Measurements from ENCODE around the gene CRIP1. TPM values are rescaled to one million over a fixed set of nuclear protein-coding genes. Genes with fewer than 3 reads are reported as not detected.

CRIP1 gene
- total RNA-seq, 1 donor from 2014 or later: 106 TPM

DNA sequence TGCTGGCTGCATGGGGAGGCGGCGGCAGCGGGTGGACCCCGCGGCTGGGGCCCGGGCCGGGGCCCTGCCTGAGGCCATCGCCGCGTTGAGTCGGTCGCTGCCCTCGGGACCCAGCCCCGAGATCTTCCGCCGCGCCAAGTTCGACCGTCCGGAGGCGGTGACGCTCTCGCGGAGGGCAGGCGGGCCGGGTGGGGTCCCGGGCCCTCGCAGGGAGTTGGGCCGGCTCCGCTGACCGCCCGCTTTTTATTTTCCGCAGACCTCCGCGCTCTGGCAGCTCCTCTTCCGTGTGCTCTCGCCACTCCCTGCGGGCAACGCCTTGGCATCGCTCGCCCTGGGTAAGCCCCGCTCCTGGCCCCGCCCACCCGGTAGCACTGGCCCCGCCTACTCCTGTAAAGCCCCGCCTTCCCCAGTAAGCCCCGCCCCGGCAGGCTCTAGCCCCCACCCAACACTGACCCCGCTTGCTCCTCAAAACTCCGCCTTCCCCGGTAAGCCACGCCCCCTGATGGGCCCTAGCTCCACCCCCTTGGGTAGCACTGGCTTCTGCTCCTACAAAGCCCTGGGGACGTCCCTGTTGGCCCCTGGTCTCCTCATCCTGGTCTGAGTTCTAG lies 4.8 kb downstream of the CRIP1 start:
- Histone ChIP-seq H3K4me3 (peak overlapping the region; percentile 77 to 90), H3K27me3 (no peaks in the 10 kb centered on the region), H3K4me1 (peaks cover 13 to 30% of the 10 kb centered on the region in 2 donors), H3K27ac (peak overlapping the region; percentile 75), H3K36me3 (no peaks in the 10 kb centered on the region), H3K9me3 (no peaks in the 10 kb centered on the region)
- intact Hi-C loops (cut with DNase I): loop anchor here (1.0 to 5.0 kb wide), 6 partner anchors 17 to 399 kb away; partner anchors contain the start of genes BRF1, CRIP2, MTA1 and TEX22
- TF ChIP-seq, protein P1, sequence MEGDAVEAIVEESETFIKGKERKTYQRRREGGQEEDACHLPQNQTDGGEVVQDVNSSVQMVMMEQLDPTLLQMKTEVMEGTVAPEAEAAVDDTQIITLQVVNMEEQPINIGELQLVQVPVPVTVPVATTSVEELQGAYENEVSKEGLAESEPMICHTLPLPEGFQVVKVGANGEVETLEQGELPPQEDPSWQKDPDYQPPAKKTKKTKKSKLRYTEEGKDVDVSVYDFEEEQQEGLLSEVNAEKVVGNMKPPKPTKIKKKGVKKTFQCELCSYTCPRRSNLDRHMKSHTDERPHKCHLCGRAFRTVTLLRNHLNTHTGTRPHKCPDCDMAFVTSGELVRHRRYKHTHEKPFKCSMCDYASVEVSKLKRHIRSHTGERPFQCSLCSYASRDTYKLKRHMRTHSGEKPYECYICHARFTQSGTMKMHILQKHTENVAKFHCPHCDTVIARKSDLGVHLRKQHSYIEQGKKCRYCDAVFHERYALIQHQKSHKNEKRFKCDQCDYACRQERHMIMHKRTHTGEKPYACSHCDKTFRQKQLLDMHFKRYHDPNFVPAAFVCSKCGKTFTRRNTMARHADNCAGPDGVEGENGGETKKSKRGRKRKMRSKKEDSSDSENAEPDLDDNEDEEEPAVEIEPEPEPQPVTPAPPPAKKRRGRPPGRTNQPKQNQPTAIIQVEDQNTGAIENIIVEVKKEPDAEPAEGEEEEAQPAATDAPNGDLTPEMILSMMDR (IDR thresholded peaks at IDR 0.05): no peak
- DNase-seq (ENCODE audit: low spot score in 2 of 2): peak in 1 of 2 donors; percentile 22

DNA sequence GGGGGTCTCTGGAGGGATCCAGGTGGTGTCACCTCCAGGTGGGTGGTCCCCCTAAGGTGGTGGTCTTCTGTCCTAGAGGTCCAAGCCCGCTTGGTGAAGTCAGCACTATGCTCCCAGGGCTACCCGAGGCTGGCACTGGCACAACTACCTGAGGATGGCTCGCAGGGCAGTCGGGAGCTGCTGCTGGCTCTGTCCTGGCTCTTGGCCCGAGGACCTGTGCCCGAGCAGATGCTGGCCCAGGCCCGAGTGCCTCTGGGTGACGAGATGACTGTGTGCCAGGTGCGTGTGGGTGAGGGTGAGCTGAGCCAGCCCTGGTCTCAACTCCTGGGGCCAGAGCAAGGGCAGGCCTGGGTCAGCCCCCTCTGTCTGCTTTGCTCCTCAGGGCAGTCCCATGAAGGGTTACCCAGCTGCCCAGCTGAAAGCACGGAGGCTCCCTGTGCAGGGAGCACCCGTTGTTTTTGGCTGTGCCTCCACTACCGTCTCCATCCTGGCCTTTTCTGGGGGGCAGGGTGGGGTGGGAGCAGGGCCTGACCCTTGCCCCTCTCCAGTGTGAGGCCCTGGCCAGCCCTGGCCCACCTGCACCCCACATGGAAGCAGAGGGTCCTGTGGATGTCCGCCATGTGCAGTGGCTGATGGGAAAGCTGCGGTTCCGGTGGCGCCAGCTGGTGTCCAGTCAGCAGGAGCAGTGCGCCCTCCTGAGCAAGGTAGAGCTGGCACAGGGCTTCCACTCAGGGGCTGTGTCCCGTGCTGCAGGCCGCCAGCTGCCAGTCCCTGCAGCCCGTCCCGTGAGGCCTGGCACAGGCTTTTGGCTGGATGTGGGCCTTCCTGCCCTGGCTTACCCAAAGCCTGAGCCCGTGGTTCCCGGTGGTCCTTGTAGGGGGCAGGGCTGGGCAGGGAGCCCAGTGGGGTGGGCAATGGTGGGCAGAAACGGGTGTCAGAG lies 5.6 kb downstream of the CRIP1 start:
- TF ChIP-seq, protein P1 (IDR thresholded peaks at IDR 0.05): no peak
- peak overlapping the region in 1 of 2 donors; percentile 90 for H3K4me3 ChIP-seq
- intact Hi-C loops (cut with DNase I): loop anchor here (5.0 kb wide), 1 partner anchor 400 kb away; no protein-coding TSS in a partner anchor
- no peaks in the 10 kb centered on the region for H3K9me3 ChIP-seq
- peak overlapping the region in 1 of 2 donors; percentile 75 for H3K27ac ChIP-seq
- H3K36me3 ChIP-seq: no peaks in the 10 kb centered on the region
- DNase-seq (ENCODE audit: low spot score in 2 of 2): peak in 1 of 2 donors; percentile 8
- H3K27me3 ChIP-seq: no peaks in the 10 kb centered on the region
- H3K4me1 ChIP-seq: peaks cover 12 to 24% of the 10 kb centered on the region in 2 donors

DNA sequence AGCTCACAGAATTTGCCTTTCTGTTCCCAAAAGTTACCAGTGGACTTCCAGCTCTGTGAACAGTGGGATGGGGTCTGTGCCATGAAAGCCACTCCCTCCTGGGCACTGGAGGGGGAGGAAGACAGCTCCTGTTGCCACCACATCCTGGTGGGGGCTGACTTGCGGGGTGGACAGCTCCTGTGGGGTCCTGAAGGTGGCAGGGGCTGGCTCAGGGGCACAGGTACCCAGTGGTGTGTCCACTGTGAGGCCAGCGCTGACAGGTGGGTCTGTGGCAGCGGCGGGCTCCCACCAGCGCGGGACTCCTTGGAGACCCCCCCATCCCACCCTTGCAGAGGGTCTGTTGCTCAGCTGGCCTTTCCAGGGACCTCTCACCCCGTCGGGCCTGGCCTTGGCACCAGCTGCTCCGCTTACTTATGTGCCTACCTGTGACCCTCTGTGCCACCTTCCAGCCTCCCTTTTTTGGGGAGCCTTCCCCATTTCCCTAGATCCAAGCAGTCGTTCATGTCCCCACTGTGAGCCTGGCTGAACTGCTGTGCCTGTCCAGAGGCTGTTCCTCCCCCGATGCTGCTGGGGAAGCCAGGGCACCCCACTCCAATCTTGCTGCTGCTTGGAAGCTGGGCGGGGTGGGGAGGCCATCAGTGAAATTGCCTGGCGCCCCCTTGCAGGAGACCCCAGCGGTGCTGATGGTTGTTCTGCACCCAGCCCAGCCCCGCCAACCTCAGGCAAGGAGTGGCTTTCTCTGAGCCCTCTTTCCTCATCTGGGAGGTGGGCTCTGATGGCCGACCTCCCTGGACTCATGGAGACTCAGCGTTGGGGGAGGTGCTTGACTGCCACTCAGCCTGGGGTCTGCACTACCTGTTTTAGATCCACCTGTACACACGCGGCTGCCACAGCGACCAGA lies 6.5 kb downstream of the CRIP1 start:
- peaks cover 0 to 3% of the 10 kb centered on the region in 2 donors for H3K36me3 ChIP-seq
- intact Hi-C loops (cut with DNase I): loop anchor here (5.0 kb wide), 1 partner anchor 401 kb away; no protein-coding TSS in a partner anchor
- peak in 1 of 2 donors; percentile 67 for DNase-seq (ENCODE audit: low spot score in 2 of 2)
- H3K4me3 ChIP-seq: no peak overlapping the region
- H3K27ac ChIP-seq: no peak overlapping the region
- no peaks in the 10 kb centered on the region for H3K27me3 ChIP-seq
- H3K4me1 ChIP-seq: peaks cover 7 to 22% of the 10 kb centered on the region in 2 donors
- H3K9me3 ChIP-seq: no peaks in the 10 kb centered on the region
- TF ChIP-seq, protein P1 (IDR thresholded peaks at IDR 0.05): no peak

DNA sequence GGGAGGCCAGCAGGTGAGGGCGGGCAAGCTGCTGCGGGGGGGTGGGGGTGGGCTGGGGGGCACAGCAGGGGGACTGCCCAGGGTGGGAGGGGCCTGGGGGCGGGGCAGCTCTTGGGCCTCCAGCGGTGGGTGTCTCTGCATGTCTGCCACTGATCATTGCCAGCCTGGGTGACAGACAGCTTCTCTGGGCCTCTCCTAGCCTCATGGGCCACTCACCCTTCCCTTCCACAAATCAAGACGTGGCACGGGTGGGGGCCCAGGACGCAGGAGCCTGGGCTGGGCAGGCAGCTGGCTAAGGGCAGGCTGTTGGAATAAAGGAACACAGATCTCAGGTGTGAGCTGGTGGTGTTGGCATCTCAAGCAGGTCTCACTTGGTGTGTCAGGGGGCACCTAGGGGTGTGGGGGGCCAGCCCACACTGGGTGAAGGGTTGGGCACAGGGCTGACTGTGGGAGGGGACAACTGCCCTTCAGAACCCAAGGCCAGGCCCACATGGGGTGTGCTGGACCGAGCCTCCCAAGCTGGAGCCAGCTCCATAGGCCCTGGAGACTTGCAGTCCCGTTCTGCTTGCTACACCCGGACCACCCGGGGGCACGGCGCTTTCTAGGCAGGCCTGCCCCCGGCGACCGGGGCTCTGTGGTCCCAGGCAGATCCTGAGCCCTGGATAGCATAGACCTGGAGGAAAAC lies 7.4 kb downstream of the CRIP1 start:
- H3K4me1 ChIP-seq: peaks cover 3 to 14% of the 10 kb centered on the region in 2 donors
- no peak for DNase-seq (ENCODE audit: low spot score in 2 of 2)
- H3K27ac ChIP-seq: no peak overlapping the region
- TF ChIP-seq, protein P1 (IDR thresholded peaks at IDR 0.05): no peak
- no peaks in the 10 kb centered on the region for H3K9me3 ChIP-seq
- H3K36me3 ChIP-seq: peaks cover 0 to 10% of the 10 kb centered on the region in 2 donors
- intact Hi-C loops (cut with DNase I): loop anchor here (5.0 kb wide), 1 partner anchor 402 kb away; no protein-coding TSS in a partner anchor
- H3K27me3 ChIP-seq: no peaks in the 10 kb centered on the region
- no peak overlapping the region for H3K4me3 ChIP-seq

Data from ascending aorta (tissue), 2 donors.